ENCODE measurements around the gene PCSK5. TPM values are rescaled to one million over a fixed set of nuclear protein-coding genes. Genes with fewer than 3 reads are reported as not detected.

The PCSK5 gene
- total RNA-seq, 1 donor from 2014 or later: 8.9 TPM

DNA sequence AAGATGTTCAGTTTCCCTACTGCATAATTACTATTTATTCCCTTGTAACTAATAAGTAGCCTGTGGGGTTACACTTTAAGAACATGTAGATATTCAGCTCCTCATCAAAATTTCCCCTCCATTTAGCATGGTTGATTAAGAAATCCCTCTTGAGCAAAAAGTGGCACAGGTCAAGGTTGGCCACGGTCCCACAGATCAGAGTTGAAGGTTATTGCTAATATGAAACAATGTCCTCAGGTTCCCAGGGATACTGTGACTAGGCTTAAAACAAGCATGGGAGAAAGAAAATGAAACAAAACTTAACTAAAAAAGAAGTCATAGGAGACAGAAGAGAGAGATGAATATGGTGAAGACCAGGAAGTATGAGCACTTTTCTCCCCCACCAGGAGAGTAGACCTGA lies 439.6 kb downstream of the PCSK5 start:
- Mint-ChIP-seq H3K9me3 (ENCODE audit: low read depth) (no peaks in the 10 kb centered on the region), H3K27ac (ENCODE audit: unreplicated experiment) (no peak overlapping the region), H3K4me3 (ENCODE audit: unreplicated experiment) (no peak overlapping the region), H3K36me3 (ENCODE audit: low read depth) (no peaks in the 10 kb centered on the region), H3K27me3 (ENCODE audit: low read depth) (peaks cover 30% of the 10 kb centered on the region), H3K4me1 (ENCODE audit: low read depth) (no peaks in the 10 kb centered on the region)
- TF ChIP-seq, protein P1, sequence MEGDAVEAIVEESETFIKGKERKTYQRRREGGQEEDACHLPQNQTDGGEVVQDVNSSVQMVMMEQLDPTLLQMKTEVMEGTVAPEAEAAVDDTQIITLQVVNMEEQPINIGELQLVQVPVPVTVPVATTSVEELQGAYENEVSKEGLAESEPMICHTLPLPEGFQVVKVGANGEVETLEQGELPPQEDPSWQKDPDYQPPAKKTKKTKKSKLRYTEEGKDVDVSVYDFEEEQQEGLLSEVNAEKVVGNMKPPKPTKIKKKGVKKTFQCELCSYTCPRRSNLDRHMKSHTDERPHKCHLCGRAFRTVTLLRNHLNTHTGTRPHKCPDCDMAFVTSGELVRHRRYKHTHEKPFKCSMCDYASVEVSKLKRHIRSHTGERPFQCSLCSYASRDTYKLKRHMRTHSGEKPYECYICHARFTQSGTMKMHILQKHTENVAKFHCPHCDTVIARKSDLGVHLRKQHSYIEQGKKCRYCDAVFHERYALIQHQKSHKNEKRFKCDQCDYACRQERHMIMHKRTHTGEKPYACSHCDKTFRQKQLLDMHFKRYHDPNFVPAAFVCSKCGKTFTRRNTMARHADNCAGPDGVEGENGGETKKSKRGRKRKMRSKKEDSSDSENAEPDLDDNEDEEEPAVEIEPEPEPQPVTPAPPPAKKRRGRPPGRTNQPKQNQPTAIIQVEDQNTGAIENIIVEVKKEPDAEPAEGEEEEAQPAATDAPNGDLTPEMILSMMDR (IDR thresholded peaks at IDR 0.05): no peak
- no peak for DNase-seq (ENCODE audit: low spot score)

DNA sequence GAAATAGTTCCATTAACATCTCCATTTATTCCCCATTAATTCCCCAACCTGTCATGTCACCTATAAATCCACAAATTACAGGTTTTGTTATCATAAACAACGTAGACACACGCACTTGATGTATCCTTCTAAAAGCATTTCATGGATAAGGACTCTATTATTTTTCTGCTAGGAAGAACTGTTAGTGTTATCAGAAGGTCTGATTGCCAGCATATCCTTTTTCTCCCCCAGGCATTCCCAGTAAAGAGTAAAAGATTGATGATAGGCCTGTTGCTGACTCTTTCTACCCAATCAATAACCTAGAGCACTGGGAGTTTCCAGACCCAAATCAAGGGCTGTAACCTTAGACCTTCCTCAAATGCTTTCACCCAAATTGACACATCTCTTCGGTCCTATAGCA lies 442.9 kb downstream of the PCSK5 start:
- peaks cover 36% of the 10 kb centered on the region for H3K27me3 Mint-ChIP-seq (ENCODE audit: low read depth)
- H3K27ac Mint-ChIP-seq (ENCODE audit: unreplicated experiment): no peak overlapping the region
- no peak overlapping the region for H3K4me3 Mint-ChIP-seq (ENCODE audit: unreplicated experiment)
- H3K36me3 Mint-ChIP-seq (ENCODE audit: low read depth): no peaks in the 10 kb centered on the region
- no peaks in the 10 kb centered on the region for H3K4me1 Mint-ChIP-seq (ENCODE audit: low read depth)
- DNase-seq (ENCODE audit: low spot score): no peak
- TF ChIP-seq, protein P1 (IDR thresholded peaks at IDR 0.05): no peak
- H3K9me3 Mint-ChIP-seq (ENCODE audit: low read depth): no peaks in the 10 kb centered on the region

DNA sequence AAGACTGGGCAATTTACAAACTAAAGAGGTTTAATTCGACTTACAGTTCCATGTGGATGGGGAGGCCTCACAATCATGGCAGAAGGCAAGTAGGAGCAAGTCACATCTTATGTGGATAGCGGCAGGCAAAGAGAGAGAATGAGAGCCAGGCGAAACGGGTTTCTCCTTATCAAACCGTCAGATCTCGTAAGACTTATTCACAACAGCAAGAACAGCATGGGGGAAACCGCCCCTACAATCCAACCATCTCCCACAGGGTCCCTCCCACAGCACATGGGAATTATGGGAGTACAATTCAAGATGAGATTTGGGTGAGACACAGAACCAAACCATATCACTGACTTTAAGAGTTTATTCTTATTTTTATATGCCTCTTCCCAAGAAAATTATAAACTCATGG lies 443.5 kb downstream of the PCSK5 start:
- Mint-ChIP-seq H3K27me3 (ENCODE audit: low read depth) (peaks cover 41% of the 10 kb centered on the region), H3K4me1 (ENCODE audit: low read depth) (no peaks in the 10 kb centered on the region), H3K9me3 (ENCODE audit: low read depth) (no peaks in the 10 kb centered on the region), H3K27ac (ENCODE audit: unreplicated experiment) (no peak overlapping the region), H3K4me3 (ENCODE audit: unreplicated experiment) (no peak overlapping the region), H3K36me3 (ENCODE audit: low read depth) (no peaks in the 10 kb centered on the region)
- TF ChIP-seq, protein P1 (IDR thresholded peaks at IDR 0.05): no peak
- no peak for DNase-seq (ENCODE audit: low spot score)

DNA sequence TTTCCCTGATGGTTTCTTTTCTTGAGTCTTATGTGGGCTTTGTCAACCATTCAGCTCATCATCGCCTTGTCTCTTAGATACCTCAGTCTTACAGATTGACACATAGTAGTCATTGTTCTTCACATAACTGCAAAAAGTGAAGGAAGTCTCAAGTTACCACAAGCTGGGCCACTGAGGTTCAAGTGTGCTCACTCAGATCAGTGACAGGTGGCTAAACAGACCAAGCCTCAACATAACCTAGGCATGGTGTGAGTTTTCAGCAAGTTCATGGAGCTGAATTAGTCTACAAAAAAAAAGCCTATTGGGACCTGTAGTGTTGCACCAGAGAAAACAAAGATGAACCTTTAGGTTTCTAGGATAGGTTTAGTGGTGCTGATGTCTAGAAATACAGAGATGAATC lies 445.6 kb downstream of the PCSK5 start:
- TF ChIP-seq, protein P1 (IDR thresholded peaks at IDR 0.05): no peak
- H3K27ac Mint-ChIP-seq (ENCODE audit: unreplicated experiment): no peak overlapping the region
- peaks cover 39% of the 10 kb centered on the region for H3K27me3 Mint-ChIP-seq (ENCODE audit: low read depth)
- no peak overlapping the region for H3K4me3 Mint-ChIP-seq (ENCODE audit: unreplicated experiment)
- no peaks in the 10 kb centered on the region for H3K4me1 Mint-ChIP-seq (ENCODE audit: low read depth)
- no peak for DNase-seq (ENCODE audit: low spot score)
- no peaks in the 10 kb centered on the region for H3K36me3 Mint-ChIP-seq (ENCODE audit: low read depth)
- H3K9me3 Mint-ChIP-seq (ENCODE audit: low read depth): no peaks in the 10 kb centered on the region

DNA sequence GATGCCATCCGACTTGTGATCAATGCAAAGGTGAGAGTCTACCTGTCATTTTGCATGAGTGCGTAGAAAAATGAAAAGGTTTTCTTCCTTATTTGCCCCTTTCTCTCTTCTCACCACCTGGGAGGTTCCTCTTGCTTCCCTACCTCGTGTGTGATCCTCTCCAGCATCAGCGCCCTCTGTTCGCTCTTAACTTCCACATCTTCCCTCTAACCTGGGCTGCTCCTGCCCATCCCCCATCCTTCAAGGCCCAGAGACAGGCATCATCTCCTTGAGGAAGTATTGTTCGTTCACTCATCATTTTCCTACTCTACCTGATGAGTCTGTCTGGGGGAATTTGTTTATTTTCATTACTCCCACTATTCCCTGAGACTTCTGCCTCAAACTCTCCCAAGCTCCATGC lies 447.9 kb downstream of the PCSK5 start:
- TF ChIP-seq, protein P1 (IDR thresholded peaks at IDR 0.05): no peak
- no peak overlapping the region for H3K4me3 Mint-ChIP-seq (ENCODE audit: unreplicated experiment)
- peaks cover under 1% of the 10 kb centered on the region for H3K36me3 Mint-ChIP-seq (ENCODE audit: low read depth)
- H3K4me1 Mint-ChIP-seq (ENCODE audit: low read depth): no peaks in the 10 kb centered on the region
- H3K27ac Mint-ChIP-seq (ENCODE audit: unreplicated experiment): no peak overlapping the region
- DNase-seq (ENCODE audit: low spot score): no peak
- H3K27me3 Mint-ChIP-seq (ENCODE audit: low read depth): peaks cover 40% of the 10 kb centered on the region
- peaks cover under 1% of the 10 kb centered on the region for H3K9me3 Mint-ChIP-seq (ENCODE audit: low read depth)
